Neural cell (in vitro differentiated cells): ENCODE results near the gene CXCL1.

Experiments used
- CTCF ChIP-seq: fragments of 450-650 bp; IDR thresholded peaks from 2 replicates; pipeline ENCODE4 v1.5.1; 2014; ENCODE audit warnings: antibody characterized with exemption, mild to moderate bottlenecking, moderate library complexity; ENCODE audit not compliant: poor library complexity, severe bottlenecking
- EZH2 ChIP-seq: fragments of 200-600, 300-800 bp; shearing (Covaris generic), sonication (generic); IDR thresholded peaks from 2 replicates; pipeline ENCODE4 v1.6.1; 2014; ENCODE audit warnings: antibody characterized with exemption, low read length, borderline replicate concordance, mild to moderate bottlenecking; ENCODE audit not compliant: insufficient read depth, poor library complexity, severe bottlenecking
- REST ChIP-seq: IDR thresholded peaks from 2 replicates; pipeline ENCODE4 v1.6.1; 2012; ENCODE audit warnings: borderline replicate concordance
- TAF1 ChIP-seq: IDR thresholded peaks from 2 replicates; pipeline ENCODE4 v1.6.1; 2012; ENCODE audit warnings: low read depth

GRCh38 chr4:73917081-73917501 lies 47.9 kb downstream of the CXCL1 start:
- TF ChIP-seq CTCF: no peak
- no peak for TF ChIP-seq REST
- TF ChIP-seq EZH2: no peak
- no peak for TF ChIP-seq TAF1
